PC-9 (cell line): ENCODE results near the gene PPIC. TPM values are rescaled to one million over a fixed set of nuclear protein-coding genes. Genes with fewer than 3 reads are reported as not detected.

Experiments used
- BruUV-seq: library from RNA; stranded (reverse); fragments of 400-500 nt; replicated peaks from 2 replicates; lab custom pipeline; 2021; lab: Mats Ljungman, UMichigan
- CTCF ChIA-PET: fragments of 300-600 bp; sonication (Branson Sonifier 250); formaldehyde crosslinking; loops from one replicate; lab custom pipeline; 2022; ENCODE audit warnings: antibody characterized with exemption; lab: Charles Lee
- POLR2A ChIA-PET: fragments of 300-600 bp; sonication (Branson Sonifier 250); formaldehyde crosslinking; loops from one replicate; lab custom pipeline; 2022; ENCODE audit warnings: antibody characterized with exemption; ENCODE audit not compliant: unreplicated experiment; lab: Charles Lee
- DNase-seq, 2 experiments: peaks; one replicate each; pipeline versions ENCODE4 v3.0.0 to v3.0.0-alpha.2; 2015 to 2022; ENCODE audit warnings: mixed read lengths in 1 of 2
- H2AFZ ChIP-seq: fragments of 200-600 bp; sonication (generic); 2 replicates; pipeline ENCODE4 v1.8.1; 2017; ENCODE audit warnings: antibody characterized with exemption
- H3F3A ChIP-seq: fragments of 200-600 bp; sonication (generic); 2 replicates; pipeline ENCODE4 v1.8.1; 2017; ENCODE audit warnings: antibody characterized with exemption, mild to moderate bottlenecking, low read depth; ENCODE audit not compliant: insufficient read depth
- H3K27ac ChIP-seq: fragments of 200-600 bp; sonication (generic); 2 replicates; pipeline ENCODE4 v1.6.1; 2016; ENCODE audit warnings: mixed run types
- H3K27me3 ChIP-seq: fragments of 200-600 bp; sonication (generic); 2 replicates; pipeline ENCODE4 v1.6.1; 2016; ENCODE audit warnings: low read depth, mixed run types; ENCODE audit not compliant: insufficient read depth
- H3K36me3 ChIP-seq: fragments of 200-600 bp; sonication (generic); 2 replicates; pipeline ENCODE4 v1.6.1; 2016; ENCODE audit warnings: low read depth, mixed run types
- H3K4me1 ChIP-seq: fragments of 200-600 bp; sonication (generic); replicated peaks from 2 replicates; pipeline ENCODE4 v1.6.1; 2016; ENCODE audit warnings: mixed run types; ENCODE audit not compliant: insufficient read depth
- H3K4me2 ChIP-seq: fragments of 200-600 bp; sonication (generic); 2 replicates; pipeline ENCODE4 v1.6.1; 2017; ENCODE audit warnings: mixed run types
- H3K4me3 ChIP-seq: fragments of 200-600 bp; sonication (generic); 2 replicates; pipeline ENCODE4 v1.6.1; 2016; ENCODE audit warnings: mixed run types
- H3K79me2 ChIP-seq: fragments of 200-600 bp; sonication (generic); 2 replicates; pipeline ENCODE4 v1.6.1; 2017; ENCODE audit warnings: low read depth, mixed run types
- H3K9me2 ChIP-seq: fragments of 200-600 bp; sonication (generic); 2 replicates; pipeline ENCODE4 v1.8.1; 2017; ENCODE audit warnings: mild to moderate bottlenecking; ENCODE audit not compliant: insufficient read depth
- H3K9me3 ChIP-seq: fragments of 200-600 bp; sonication (generic); 2 replicates; pipeline ENCODE4 v1.8.1; 2016; ENCODE audit warnings: low read depth; ENCODE audit not compliant: insufficient read depth
- H4K20me1 ChIP-seq: fragments of 200-600 bp; sonication (generic); 2 replicates; pipeline ENCODE4 v1.8.1; 2017; ENCODE audit not compliant: insufficient read depth
- CTCF ChIP-seq: fragments of 200-600 bp; sonication (generic); conservative IDR thresholded peaks from 2 replicates; pipeline ENCODE4 v1.6.1; 2017; ENCODE audit warnings: mixed run types, antibody characterized with exemption, mild to moderate bottlenecking, moderate library complexity
- EZH2 ChIP-seq: fragments of 200-600 bp; sonication (generic); IDR thresholded peaks from 2 replicates; pipeline ENCODE4 v1.8.0; 2017; ENCODE audit warnings: antibody characterized with exemption, low read depth
- intact Hi-C: fragments of 100-400 bp; cut with micrococcal nuclease; formaldehyde crosslinking; loops from one replicate; pipeline ENCODE4 v1.10.0; 2022; ENCODE audit not compliant: unreplicated experiment
- total RNA-seq: library from RNA; stranded (reverse); gene quantifications from 2 replicates; pipeline ENCODE4 v1.2.3, GENCODE V29; 2021

The PPIC gene
- total RNA-seq, 1 experiment from 2014 or later, result 22.3 TPM

DNA sequence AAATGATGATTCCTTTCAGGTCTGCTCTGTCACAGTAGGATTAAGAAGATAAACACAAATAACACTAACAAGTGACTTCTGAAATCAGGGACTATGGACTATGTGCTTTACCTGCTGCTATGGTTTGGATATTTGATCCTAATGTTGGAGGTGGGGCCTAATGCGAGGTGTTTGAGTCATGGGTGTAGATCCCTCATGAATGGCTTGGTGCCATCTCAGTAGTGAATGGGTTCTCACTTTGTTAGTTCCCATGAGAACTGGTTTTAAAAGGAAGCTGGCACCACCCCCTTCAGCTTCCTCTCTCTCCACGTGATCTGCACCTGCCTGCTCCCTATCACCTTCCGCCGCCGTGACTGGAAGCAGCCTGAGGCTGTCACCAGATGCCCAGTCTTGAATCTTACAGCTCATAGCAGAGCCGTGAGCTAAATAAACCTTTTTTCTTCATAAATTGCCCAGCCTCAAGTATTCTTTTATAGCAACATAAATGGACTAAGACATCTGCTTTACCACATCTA, 3.3 kb downstream of the PPIC start:
- Histone ChIP-seq H3K4me1 (peaks cover 5% of the 10 kb centered on the region), H3K9me2 (no peaks in the 10 kb centered on the region), H3F3A (peaks cover 13% of the 10 kb centered on the region; the same call in 1 of the 2 replicates), H2AFZ (no peak overlapping the region), H3K36me3 (no peaks in the 10 kb centered on the region), H4K20me1 (no peaks in the 10 kb centered on the region), H3K4me2 (no peak overlapping the region), H3K27me3 (no peaks in the 10 kb centered on the region), H3K4me3 (no peak overlapping the region), H3K79me2 (no peaks in the 10 kb centered on the region), H3K9me3 (no peaks in the 10 kb centered on the region), H3K27ac (no peak overlapping the region)
- intact Hi-C loops, result loop anchor here (10.0 kb wide), 1 partner anchor 128 kb away; no protein-coding TSS in a partner anchor
- BruUV-seq, result no TSS peak
- ChIA-PET POLR2A (no interaction called here), CTCF (no interaction called here)
- TF ChIP-seq EZH2 (no peak), CTCF (no peak)
- no peak for DNase-seq

DNA sequence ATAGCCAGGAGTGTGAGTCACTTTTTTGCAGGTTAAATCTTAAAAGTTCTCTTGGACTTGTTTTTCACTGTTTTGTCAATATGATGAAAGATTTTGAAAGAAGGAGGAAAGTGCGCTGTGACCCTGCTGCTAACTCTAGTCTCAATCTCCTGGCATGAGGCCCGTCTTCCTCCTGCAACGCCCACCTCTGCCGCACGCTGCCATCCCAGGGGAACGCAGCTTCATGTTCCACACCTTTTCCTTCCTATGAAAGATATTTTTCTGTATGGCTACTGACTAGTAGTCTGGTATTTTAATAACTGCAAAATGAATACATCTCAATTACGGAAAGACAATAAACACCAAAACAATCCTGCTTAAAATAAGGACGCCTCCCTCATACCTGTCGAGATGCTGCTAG, 8.3 kb downstream of the PPIC start:
- Histone ChIP-seq H3K4me1 (no peaks in the 10 kb centered on the region), H3K79me2 (no peaks in the 10 kb centered on the region), H4K20me1 (no peaks in the 10 kb centered on the region), H3K27me3 (no peaks in the 10 kb centered on the region), H3K4me2 (no peak overlapping the region), H3K4me3 (no peak overlapping the region), H3K9me3 (no peaks in the 10 kb centered on the region), H3K9me2 (no peaks in the 10 kb centered on the region), H2AFZ (no peak overlapping the region), H3F3A (no peaks in the 10 kb centered on the region), H3K36me3 (0 out of 2 replicates have a peak, but pooled peaks cover 3% of the 10 kb centered on the region), H3K27ac (no peak overlapping the region)
- no TSS peak for BruUV-seq
- DNase-seq, result no peak
- POLR2A ChIA-PET, result no interaction called here
- TF ChIP-seq EZH2 (no peak), CTCF (no peak)
- CTCF ChIA-PET, result interaction anchor here (0.6 kb wide), 1 partner anchor 639 kb away, joined by 3 read pairs; no protein-coding TSS in a partner anchor
- intact Hi-C loops, result no loop called here

- no peaks in the 10 kb centered on the region for H3K36me3 ChIP-seq
- no peak for DNase-seq
- no peaks in the 10 kb centered on the region for H3K79me2 ChIP-seq
- H3K4me1 ChIP-seq, result no peaks in the 10 kb centered on the region
- no peak overlapping the region for H2AFZ ChIP-seq
- H3K9me3 ChIP-seq, result no peaks in the 10 kb centered on the region
- POLR2A ChIA-PET, result no interaction called here
- H3K4me2 ChIP-seq, result no peak overlapping the region
- no peak overlapping the region for H3K27ac ChIP-seq
- H3F3A ChIP-seq, result no peaks in the 10 kb centered on the region
- no peak overlapping the region for H3K4me3 ChIP-seq
- CTCF ChIA-PET, result no interaction called here
- intact Hi-C loops, result no loop called here
- H3K9me2 ChIP-seq, result no peaks in the 10 kb centered on the region
- TF ChIP-seq CTCF (no peak), EZH2 (no peak)
- no peaks in the 10 kb centered on the region for H4K20me1 ChIP-seq
- H3K27me3 ChIP-seq, result no peaks in the 10 kb centered on the region
- no TSS peak for BruUV-seq
Observed at GRCh38 chr5:123014689-123015088, 21.8 kb downstream of the PPIC start.
